Measurements from ENCODE around the gene ACTR3C.
"Not testable (repeated sequence)": the region's sequence is repeated elsewhere in the genome, so short reads cannot be mapped to it uniquely, and the experiment has no call there.

The ACTR3C gene

DNA sequence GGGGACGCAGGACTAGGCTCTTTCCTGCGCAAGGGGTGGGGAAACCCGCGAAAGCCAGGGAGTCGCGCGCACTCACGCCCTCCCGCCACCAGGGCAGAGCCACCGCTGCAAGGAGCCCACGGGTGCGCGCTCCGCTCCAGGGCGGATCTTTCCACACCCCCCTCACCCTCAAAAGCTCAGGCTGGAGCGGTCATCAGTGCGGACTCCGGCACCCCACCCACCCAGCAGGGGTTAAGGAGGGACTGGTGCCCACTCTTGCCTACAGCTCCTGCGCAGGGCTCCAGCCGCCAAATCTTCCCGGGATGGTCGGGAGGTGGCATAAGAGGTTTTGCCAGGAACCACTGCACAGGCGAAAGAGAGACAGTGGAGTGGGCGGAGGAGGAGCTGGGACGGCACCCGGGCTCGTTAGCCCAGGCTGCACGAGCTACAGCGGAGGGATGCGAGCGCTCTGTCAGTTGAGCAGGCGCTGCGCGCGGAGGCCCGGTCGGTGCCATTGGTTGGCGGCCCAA, 102.6 kb downstream of the ACTR3C start:
- intact Hi-C loops (cut with DNase I; ENCODE audit: low total_unique reads); DNase-seq; H3K4me3 ChIP-seq; H3K27me3 ChIP-seq; H3K4me1 ChIP-seq; H3K9me3 ChIP-seq; H3K36me3 ChIP-seq; H3K27ac ChIP-seq: not testable (repeated sequence)

DNA sequence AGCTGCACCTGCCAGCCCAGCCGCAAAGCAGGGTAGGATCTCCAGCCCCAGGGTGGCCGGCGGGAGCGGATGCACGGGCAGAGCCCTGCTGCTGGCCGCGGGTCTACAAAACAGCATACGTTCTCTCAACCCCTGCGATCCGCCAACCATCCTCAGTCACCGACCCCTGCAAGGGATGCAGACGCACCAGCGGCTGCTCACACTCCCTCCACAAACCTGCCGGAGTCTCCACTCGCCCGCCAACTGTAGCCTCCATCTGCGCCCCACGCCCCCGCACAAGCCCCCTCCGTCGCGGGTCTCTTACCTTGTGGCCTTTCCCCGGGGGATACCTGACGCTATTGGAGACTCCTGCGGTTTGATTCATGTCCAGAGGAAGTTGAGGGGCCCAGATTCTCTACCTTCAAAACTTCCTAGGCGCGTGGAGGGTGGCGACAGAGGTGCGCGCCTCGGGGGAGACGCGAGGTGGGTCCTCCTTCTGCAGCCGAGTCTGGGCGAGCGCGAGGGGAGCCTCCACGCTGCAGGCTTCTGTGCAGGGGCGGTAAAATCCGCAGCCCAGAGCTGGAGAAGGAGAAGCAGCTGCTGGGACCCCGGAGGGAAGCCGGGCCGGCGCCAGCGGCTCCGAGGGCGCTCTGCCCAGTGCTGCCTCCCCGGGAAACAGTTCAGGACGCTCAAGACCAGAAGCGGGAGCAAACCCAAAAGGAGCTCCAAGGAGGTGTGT, 103.2 kb downstream of the ACTR3C start:
- H3K36me3 ChIP-seq; H3K27ac ChIP-seq; H3K4me1 ChIP-seq; intact Hi-C loops (cut with DNase I; ENCODE audit: low total_unique reads); H3K4me3 ChIP-seq; H3K9me3 ChIP-seq; DNase-seq; H3K27me3 ChIP-seq: not testable (repeated sequence)

DNA sequence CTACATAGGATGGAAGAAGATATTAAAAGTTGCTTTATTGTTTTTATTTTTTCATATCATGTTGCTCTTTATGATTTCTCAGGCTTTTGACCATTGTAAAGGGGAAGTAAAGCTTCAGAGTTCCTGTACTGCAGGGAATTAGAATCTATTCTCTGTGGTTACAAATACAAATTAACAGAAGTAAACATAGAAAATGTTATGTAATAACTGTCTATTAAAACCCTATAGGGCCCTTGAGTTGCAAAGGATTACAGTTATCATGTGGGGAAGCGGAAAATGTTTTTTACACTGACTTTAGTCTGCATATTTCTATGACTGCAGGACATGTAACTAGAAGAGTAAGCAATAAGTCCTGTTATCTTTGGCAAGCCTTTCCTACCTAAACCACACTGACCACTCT, 116.5 kb downstream of the ACTR3C start:
- H3K27ac ChIP-seq; H3K9me3 ChIP-seq; H3K36me3 ChIP-seq; H3K4me3 ChIP-seq; intact Hi-C loops (cut with DNase I; ENCODE audit: low total_unique reads); H3K4me1 ChIP-seq; H3K27me3 ChIP-seq; DNase-seq: not testable (repeated sequence)

DNA sequence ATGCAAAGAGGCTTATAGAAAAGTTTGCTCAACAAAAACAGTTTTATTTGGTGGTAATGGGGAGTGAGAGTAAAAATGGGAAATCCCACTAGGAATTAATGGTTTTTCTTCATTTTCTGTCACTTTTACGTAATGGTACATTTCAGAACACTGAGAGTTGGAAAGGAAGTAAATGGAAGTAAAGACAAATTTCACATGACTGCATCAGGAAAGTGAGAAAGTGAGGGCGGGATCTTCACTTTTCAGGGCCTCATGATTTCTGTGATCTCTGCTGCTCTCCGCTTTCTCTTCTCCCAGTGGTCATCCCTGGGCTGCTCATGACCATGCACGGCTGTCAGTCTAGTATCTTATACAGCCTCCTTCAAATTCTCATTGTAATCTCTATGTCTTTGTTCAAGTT, 117.5 kb downstream of the ACTR3C start:
- H3K27ac ChIP-seq; H3K4me3 ChIP-seq; H3K36me3 ChIP-seq; intact Hi-C loops (cut with DNase I; ENCODE audit: low total_unique reads); H3K9me3 ChIP-seq; H3K4me1 ChIP-seq; DNase-seq; H3K27me3 ChIP-seq: not testable (repeated sequence)

DNA sequence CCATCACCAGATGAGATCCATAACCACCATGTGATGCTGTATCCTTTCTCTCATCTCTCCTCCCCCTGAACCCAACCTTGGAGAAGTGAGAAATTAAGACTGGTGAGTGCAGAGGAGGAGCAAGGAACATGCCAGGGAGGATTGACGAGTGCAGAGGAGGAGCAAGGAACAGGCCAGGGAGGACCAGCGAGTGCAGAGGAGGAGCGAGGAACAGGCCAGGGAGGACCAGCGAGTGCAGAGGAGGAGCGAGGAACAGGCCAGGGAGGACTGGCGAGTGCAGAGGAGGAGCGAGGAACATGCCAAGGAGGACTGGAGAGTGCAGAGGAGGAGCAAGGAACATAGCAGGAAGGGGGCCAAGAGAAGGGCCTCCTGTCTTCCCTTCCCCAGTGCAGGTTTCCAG, 118.8 kb downstream of the ACTR3C start:
- DNase-seq; H3K27ac ChIP-seq; H3K4me1 ChIP-seq; H3K4me3 ChIP-seq; H3K9me3 ChIP-seq; H3K36me3 ChIP-seq; H3K27me3 ChIP-seq; intact Hi-C loops (cut with DNase I; ENCODE audit: low total_unique reads): not testable (repeated sequence)

DNA sequence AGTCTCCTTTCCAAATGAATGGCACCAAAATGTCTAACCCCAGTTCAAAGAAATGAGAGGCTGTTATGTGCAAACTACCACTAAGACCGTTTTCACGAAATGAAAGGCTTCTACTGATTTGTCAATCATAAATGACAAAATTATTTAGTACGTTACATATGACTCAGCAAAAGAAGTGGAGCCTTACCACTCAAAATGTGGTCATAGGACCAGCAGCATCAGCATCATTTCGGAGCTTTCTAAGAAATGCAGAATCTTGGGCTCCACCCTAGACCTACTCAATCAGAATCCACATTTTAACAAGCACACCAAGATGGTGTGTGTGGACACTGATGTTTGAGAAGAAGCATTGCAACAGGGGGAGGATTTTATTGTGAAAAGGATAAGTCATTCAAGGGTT, 120.5 kb downstream of the ACTR3C start:
- H3K4me3 ChIP-seq; H3K4me1 ChIP-seq; intact Hi-C loops (cut with DNase I; ENCODE audit: low total_unique reads); H3K36me3 ChIP-seq; H3K9me3 ChIP-seq; H3K27me3 ChIP-seq; H3K27ac ChIP-seq; DNase-seq: not testable (repeated sequence)

Measured in tibial artery (tissue), 4 donors.